AG20443 (cell line): ENCODE data around the gene PROS1.
A peak's percentile ranks its signal among the peaks of the same experiment; 100 is the strongest.

Source experiments
- DNase-seq: peaks from one replicate; pipeline ENCODE4 v3.0.0; 2012; ENCODE audit warnings: low spot score, mixed read lengths

PROS1 gene

GRCh38 chr3:93973131-93974126, at the start of gene PROS1:
Gene PROS1, minus strand, starts transcription at chr3:93973896. Its CDS starts 147 bp downstream, at chr3:93973749.
- DNase-seq: peak; percentile 89

GRCh38 chr3:94020293-94020692, 46.6 kb upstream of the PROS1 start:
- DNase-seq: no peak

GRCh38 chr3:94019659-94020058, 46.0 kb upstream of the PROS1 start:
- DNase-seq: no peak

- no peak for DNase-seq
Measured at GRCh38 chr3:94015025-94015424, 41.3 kb upstream of the PROS1 start.

- DNase-seq: no peak
Measured at GRCh38 chr3:94012185-94012584, 38.5 kb upstream of the PROS1 start.

- DNase-seq: no peak
Measured at GRCh38 chr3:94011233-94011711, 37.6 kb upstream of the PROS1 start.

- DNase-seq: no peak
Measured at GRCh38 chr3:94009608-94010007, 35.9 kb upstream of the PROS1 start.

GRCh38 chr3:94008253-94008652, 34.6 kb upstream of the PROS1 start:
- DNase-seq: no peak

GRCh38 chr3:94004301-94004910, 30.7 kb upstream of the PROS1 start:
- peak; percentile 63 for DNase-seq

GRCh38 chr3:94001827-94002495, 28.3 kb upstream of the PROS1 start:
- no peak for DNase-seq

- DNase-seq: no peak
Measured at GRCh38 chr3:94001191-94001590, 27.5 kb upstream of the PROS1 start.

GRCh38 chr3:93994056-93994455, 20.4 kb upstream of the PROS1 start:
- no peak for DNase-seq

- no peak for DNase-seq
Measured at GRCh38 chr3:93992207-93992606, 18.5 kb upstream of the PROS1 start.

- no peak for DNase-seq
Measured at GRCh38 chr3:93991631-93992030, 17.9 kb upstream of the PROS1 start.

- DNase-seq: peak; percentile 16
Measured at GRCh38 chr3:93989241-93989640, 15.5 kb upstream of the PROS1 start.

GRCh38 chr3:93988764-93989163, 15.1 kb upstream of the PROS1 start:
- no peak for DNase-seq

GRCh38 chr3:93988283-93988682, 14.6 kb upstream of the PROS1 start:
- no peak for DNase-seq

- no peak for DNase-seq
Measured at GRCh38 chr3:93984618-93985017, 10.9 kb upstream of the PROS1 start.

- no peak for DNase-seq
Measured at GRCh38 chr3:93983408-93983807, 9.7 kb upstream of the PROS1 start.

GRCh38 chr3:93981649-93982048, 8.0 kb upstream of the PROS1 start:
- no peak for DNase-seq

GRCh38 chr3:93979850-93980676, 6.4 kb upstream of the PROS1 start, which contains the start of gene ARL13B:
Gene ARL13B, plus strand, starts transcription at chr3:93980155. Its CDS starts 269 bp downstream, at chr3:93980424.
- DNase-seq: peak; percentile 98

GRCh38 chr3:93969997-93970396, 3.7 kb downstream of the PROS1 start:
- DNase-seq: no peak
